ENCODE data around the gene SERTAD1. TPM values are rescaled to one million over a fixed set of nuclear protein-coding genes. Genes with fewer than 3 reads are reported as not detected.

Gene SERTAD1
- total and polyA plus RNA-seq, 2 of the 8 experiments (the other 6 are each of a cell fraction or from before 2014, with no cell fraction given), result 5.4 to 6.6 TPM

DNA sequence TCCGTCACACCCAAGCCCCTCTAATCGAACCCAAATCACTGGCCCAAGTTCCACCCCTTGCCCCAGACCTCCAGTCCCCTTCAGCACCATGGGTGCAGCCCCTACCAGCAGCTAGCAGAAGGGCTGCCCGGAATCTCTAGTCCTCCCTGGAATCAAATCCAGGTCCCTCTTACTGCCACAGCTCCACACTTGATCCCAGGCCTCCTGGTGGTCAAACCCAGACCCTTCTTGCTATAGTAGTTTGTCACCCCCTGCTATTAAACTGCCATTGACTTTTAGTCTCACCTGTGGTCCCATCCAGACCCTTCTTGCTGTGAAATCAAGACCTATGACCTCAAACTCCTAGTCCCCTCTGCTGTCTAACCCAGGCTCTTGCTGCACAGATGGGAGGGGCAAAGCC, 44.5 kb downstream of the SERTAD1 start:
- Histone ChIP-seq H3K4me1 (replicated peaks in 1 of 4; ENCODE audit: control insufficient read depth in 3 of 4, insufficient read depth in 4 of 4, low read length in 3 of 4) (peaks cover 0 to 4% (median 0%) of the 10 kb centered on the region in 4 experiments; a peak in 2 of 7 replicates), H2AK5ac (ENCODE audit: low read depth, low read length) (no peak overlapping the region), H3K18ac (ENCODE audit: extremely low read depth, low read length) (no peak overlapping the region), H3K23ac (ENCODE audit: insufficient read length) (no peak overlapping the region), H3K4ac (replicated peaks; ENCODE audit: insufficient read length, low read depth, low read length) (no peak overlapping the region), H3K14ac (ENCODE audit: insufficient read length) (no peak overlapping the region), H4K91ac (replicated peaks; ENCODE audit: insufficient read length, low read length) (no peak overlapping the region), H3K27ac (ENCODE audit: low read depth, low read length) (no peak overlapping the region), H3K27me3 (replicated peaks in 1 of 4; ENCODE audit: control insufficient read depth in 3 of 4, extremely low read depth in 1 of 4, insufficient read depth in 3 of 4, low read length in 3 of 4) (no peaks in the 10 kb centered on the region), H4K8ac (ENCODE audit: extremely low read depth, insufficient read depth, low read length) (no peak overlapping the region), H3K9ac (replicated peaks in 1 of 4; ENCODE audit: extremely low read depth in 1 of 4, low read depth in 3 of 4, low read length in 3 of 4) (no peak overlapping the region), H2BK5ac (ENCODE audit: low read depth, low read length) (no peak overlapping the region), H2BK12ac (ENCODE audit: low read depth, low read length) (no peak overlapping the region), H4K20me1 (replicated peaks in 1 of 2; ENCODE audit: control insufficient read depth in 1 of 2, insufficient read depth in 2 of 2, low read length in 2 of 2) (peaks cover 0 to 12% of the 10 kb centered on the region in 2 experiments), H2BK15ac (ENCODE audit: low read length) (no peak overlapping the region), H3K4me2 (ENCODE audit: insufficient read depth in 1 of 2, low read depth in 2 of 2, low read length in 2 of 2) (no peak overlapping the region), H3K79me1 (ENCODE audit: low read depth, low read length) (no peaks in the 10 kb centered on the region), H3K79me2 (ENCODE audit: control insufficient read depth in 1 of 2, insufficient read depth in 2 of 2, low read length in 2 of 2) (no peaks in the 10 kb centered on the region), H3K23me2 (ENCODE audit: low read depth, low read length) (no peaks in the 10 kb centered on the region), H4K5ac (ENCODE audit: insufficient read length, low read depth, low read length) (no peak overlapping the region), H2BK120ac (replicated peaks; ENCODE audit: low read depth, low read length) (no peak overlapping the region), H3K9me3 (ENCODE audit: insufficient read depth in 2 of 2, low read depth in 1 of 2, low read length in 1 of 2) (no peaks in the 10 kb centered on the region), H2AFZ (ENCODE audit: low read length) (no peak overlapping the region), H3K4me3 (ENCODE audit: extremely low read depth in 1 of 4, insufficient read depth in 2 of 4, low read depth in 3 of 4, low read length in 4 of 4) (no peak overlapping the region), H3K56ac (replicated peaks; ENCODE audit: insufficient read length, low read depth, low read length) (no peak overlapping the region), H2BK20ac (ENCODE audit: low read length) (no peak overlapping the region), H3K36me3 (ENCODE audit: control insufficient read depth in 2 of 4, insufficient read depth in 4 of 4, low read length in 3 of 4) (peaks cover 6 to 20% (median 12%) of the 10 kb centered on the region in 4 experiments; a peak in 7 of 8 replicates)
- CTCF ChIA-PET (ENCODE audit: partially characterized antibody), result interaction anchor here (0.8 to 4.2 kb wide), 7 partner anchors 11 to 76 kb away, joined by 3 to 19 read pairs (median 5); no protein-coding TSS in a partner anchor
- WGBS, 2 experiments (ENCODE audit: extremely low coverage in 1 of 2, insufficient coverage in 1 of 2, insufficient read length in 1 of 2, insufficient replicate concordance in 2 of 2, low coverage in 1 of 2, low lambda C conversion rate in 2 of 2, missing lambda C conversion rate in 1 of 2), result 94% methylated on average over 3 of the region's 3 CpGs; no CpG with 5 or more reads in 1 of the 2 experiments
- TF ChIP-seq SRF (IDR thresholded peaks at IDR 0.05; ENCODE audit: low read depth, low read length) (no peak), RAD21 (IDR thresholded peaks at IDR 0.05 in 1 of 2, conservative IDR thresholded peaks at IDR 0.05 in 1 of 2; ENCODE audit: low read depth in 2 of 2, low read length in 2 of 2) (peak; percentile 11 to 44; a peak in 2 of 4 replicates), BCL11A (IDR thresholded peaks at IDR 0.05; ENCODE audit: low read depth in 2 of 2, low read length in 2 of 2) (no peak), SIX5 (IDR thresholded peaks at IDR 0.05; ENCODE audit: low read depth, low read length) (no peak), KDM1A (IDR thresholded peaks at IDR 0.05; ENCODE audit: borderline replicate concordance, low read length) (no peak), POLR2AphosphoS5 (IDR thresholded peaks at IDR 0.05; ENCODE audit: low read depth, low read length) (no peak), EGR1 (IDR thresholded peaks at IDR 0.05; ENCODE audit: borderline replicate concordance, low read depth, low read length) (no peak)
- TF ChIP-seq, protein P1, sequence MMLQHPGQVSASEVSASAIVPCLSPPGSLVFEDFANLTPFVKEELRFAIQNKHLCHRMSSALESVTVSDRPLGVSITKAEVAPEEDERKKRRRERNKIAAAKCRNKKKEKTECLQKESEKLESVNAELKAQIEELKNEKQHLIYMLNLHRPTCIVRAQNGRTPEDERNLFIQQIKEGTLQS (IDR thresholded peaks at IDR 0.05; ENCODE audit: insufficient read depth, low read depth, low read length), result no peak
- TF ChIP-seq, protein P2, sequence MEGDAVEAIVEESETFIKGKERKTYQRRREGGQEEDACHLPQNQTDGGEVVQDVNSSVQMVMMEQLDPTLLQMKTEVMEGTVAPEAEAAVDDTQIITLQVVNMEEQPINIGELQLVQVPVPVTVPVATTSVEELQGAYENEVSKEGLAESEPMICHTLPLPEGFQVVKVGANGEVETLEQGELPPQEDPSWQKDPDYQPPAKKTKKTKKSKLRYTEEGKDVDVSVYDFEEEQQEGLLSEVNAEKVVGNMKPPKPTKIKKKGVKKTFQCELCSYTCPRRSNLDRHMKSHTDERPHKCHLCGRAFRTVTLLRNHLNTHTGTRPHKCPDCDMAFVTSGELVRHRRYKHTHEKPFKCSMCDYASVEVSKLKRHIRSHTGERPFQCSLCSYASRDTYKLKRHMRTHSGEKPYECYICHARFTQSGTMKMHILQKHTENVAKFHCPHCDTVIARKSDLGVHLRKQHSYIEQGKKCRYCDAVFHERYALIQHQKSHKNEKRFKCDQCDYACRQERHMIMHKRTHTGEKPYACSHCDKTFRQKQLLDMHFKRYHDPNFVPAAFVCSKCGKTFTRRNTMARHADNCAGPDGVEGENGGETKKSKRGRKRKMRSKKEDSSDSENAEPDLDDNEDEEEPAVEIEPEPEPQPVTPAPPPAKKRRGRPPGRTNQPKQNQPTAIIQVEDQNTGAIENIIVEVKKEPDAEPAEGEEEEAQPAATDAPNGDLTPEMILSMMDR (IDR thresholded peaks at IDR 0.05; ENCODE audit: control extremely low read depth in 1 of 3, insufficient read depth in 1 of 3, low read depth in 1 of 3, low read length in 3 of 3), result peak; percentile 15 to 50 (median 29)
- POLR2A ChIA-PET (ENCODE audit: partially characterized antibody), result interaction anchor here (0.6 to 4.1 kb wide), 12 partner anchors 9 to 132 kb away, joined by 3 to 25 read pairs (median 3); partner anchors contain the start of genes C19orf47 and PLD3
- no peak for FAIRE-seq
- no peak for DNase-seq (ENCODE audit: low read depth in 1 of 2, low spot score in 2 of 2)
